ENCODE measurements around the gene NR1D2. TPM values are rescaled to one million over a fixed set of nuclear protein-coding genes. Genes with fewer than 3 reads are reported as not detected.
"Not testable (repeated sequence)": the region's sequence is repeated elsewhere in the genome, so short reads cannot be mapped to it uniquely, and the experiment has no call there.

NR1D2 gene
- total and polyA plus RNA-seq, 2 of the 13 experiments (the other 11 are each of a cell fraction or from before 2014, with no cell fraction given): 5.3 to 8.1 TPM

- TF ChIP-seq ZNF281 (CRISPR knock-in tag; IDR thresholded peaks at IDR 0.05; ENCODE audit: borderline replicate concordance) (peak; percentile 67; the same call in 1 of the 2 replicates), PPARG (CRISPR knock-in tag; conservative IDR thresholded peaks at IDR 0.05) (0 out of 2 replicates have a peak, but pooled peaks have one; percentile 20)
These were observed 27.3 kb upstream of the NR1D2 start (continued) for GRCh38 chr3:23917679-23918303.

GRCh38 chr3:23918331-23918730 is 26.8 kb upstream of the NR1D2 start:
- ATAC-seq; H3K27me3 ChIP-seq (ENCODE audit: control insufficient read depth in 1 of 2, insufficient read depth in 2 of 2, low read length in 2 of 2); FAIRE-seq; H2AFZ ChIP-seq (ENCODE audit: low read length); CTCF ChIA-PET (ENCODE audit: low intra/inter-chr PET ratio, low total read pairs); DNase-seq (ENCODE audit: low spot score); BruUV-seq (replicated peaks); H3K9me3 ChIP-seq (ENCODE audit: low read length); intact Hi-C loops (cut with micrococcal nuclease; ENCODE audit: unreplicated experiment); H3K36me3 ChIP-seq (replicated peaks in 1 of 2; ENCODE audit: control insufficient read depth in 1 of 2, insufficient read depth in 2 of 2, low read length in 2 of 2); in situ Hi-C loops (cut with HindIII; ENCODE audit: extremely low pct_ligation_motif_present, low pct_unique_long_range_greater_than_20kb): not testable (repeated sequence)
- peak overlapping the region; percentile 81 for H3K27ac ChIP-seq (ENCODE audit: extremely low read length, insufficient read depth, low read length)
- H3K9ac ChIP-seq (ENCODE audit: insufficient read depth, low read depth, low read length): peak overlapping the region; percentile 95
- peaks cover 34% of the 10 kb centered on the region for H4K20me1 ChIP-seq (ENCODE audit: insufficient read depth, low read length)
- H3K79me2 ChIP-seq (ENCODE audit: insufficient read depth, low read length): peaks cover 52% of the 10 kb centered on the region
- TF ChIP-seq POLR2A (IDR thresholded peaks at IDR 0.05; ENCODE audit: insufficient read depth in 1 of 2, low read depth in 2 of 2, low read length in 2 of 2) (0 out of 4 replicates have a peak, but pooled peaks of 1 of the 2 experiments have one; percentile 15), POLR2AphosphoS5 (IDR thresholded peaks at IDR 0.05; ENCODE audit: low read depth, low read length) (peak; percentile 6; the same call in 1 of the 2 replicates)
- WGBS (ENCODE audit: low lambda C conversion rate): 58% methylated on average over 12 of the region's 12 CpGs
- peaks cover 54% of the 10 kb centered on the region for H3K4me1 ChIP-seq (ENCODE audit: insufficient read depth, low read length)
- H3K4me3 ChIP-seq (replicated peaks in 1 of 3; ENCODE audit: insufficient read depth in 1 of 3, low read depth in 2 of 3, low read length in 3 of 3): peak overlapping the region; percentile 95 to 99 (median 98)
- peak overlapping the region; percentile 90 for H3K4me2 ChIP-seq (ENCODE audit: low read depth, low read length)
- POLR2A ChIA-PET: interaction anchor here (1.0 to 3.8 kb wide), 5 partner anchors 9 to 111 kb away, joined by 3 to 72 read pairs (median 14); no protein-coding TSS in a partner anchor

Data from HepG2 (cell line).